ENCODE measurements around the gene GTPBP8.
A peak's percentile ranks its signal among the peaks of the same experiment; 100 is the strongest.

GRCh38 chr3:113019182-113020137 lies 28.7 kb downstream of the GTPBP8 start:
- TF ChIP-seq RAD21 (IDR thresholded peaks at IDR 0.05; ENCODE audit: insufficient read depth, low read depth, low read length) (no peak), GABPA (IDR thresholded peaks at IDR 0.05; ENCODE audit: low read depth) (peak; percentile 63; the same call in 1 of the 2 replicates), DPF2 (IDR thresholded peaks at IDR 0.05) (peak; percentile 79; the same call in 1 of the 2 replicates), SMC3 (IDR thresholded peaks at IDR 0.05; ENCODE audit: borderline replicate concordance, low read length) (no peak; the same call in 1 of the 2 replicates), RUNX3 (IDR thresholded peaks at IDR 0.05; ENCODE audit: low read length) (peak; percentile 59), NR2F1 (conservative IDR thresholded peaks at IDR 0.05) (peak; percentile 74), POLR2A (IDR thresholded peaks at IDR 0.05; ENCODE audit: low read depth, low read length) (peak; percentile 93)

Measured in GM12878 (cell line).